ENCODE measurements around the gene DDB1. TPM values are rescaled to one million over a fixed set of nuclear protein-coding genes. Genes with fewer than 3 reads are reported as not detected.
A peak's percentile ranks its signal among the peaks of the same experiment; 100 is the strongest.

The DDB1 gene
- total RNA-seq, 1 donor from 2014 or later: 268 TPM

DNA sequence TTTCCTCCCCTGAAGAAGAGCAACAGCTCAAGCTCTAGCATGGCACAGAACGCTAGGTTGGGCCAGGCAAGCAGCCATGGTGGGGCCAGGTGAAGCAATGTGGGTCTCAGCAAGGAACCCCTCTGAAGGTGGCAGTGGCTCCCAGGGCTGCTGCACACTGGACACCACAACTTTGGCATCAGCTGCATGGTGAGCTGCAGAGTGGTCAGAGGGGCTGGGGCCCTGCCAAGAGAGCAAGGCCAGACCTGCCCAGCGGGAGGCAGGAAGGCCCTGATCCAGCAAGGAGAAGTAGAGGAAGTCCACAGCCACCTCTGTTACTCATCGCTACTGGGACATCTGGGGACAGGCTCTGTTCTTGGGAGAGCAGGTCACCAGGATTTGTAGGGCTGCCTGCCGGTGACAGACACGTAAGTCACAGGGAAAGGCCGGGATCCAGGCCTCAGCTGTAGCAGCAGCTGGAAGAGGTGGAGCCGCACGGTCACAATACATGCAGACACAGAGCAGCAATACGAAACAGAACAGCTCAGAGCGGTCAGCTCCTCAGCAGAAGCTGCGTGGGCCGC lies 16.4 kb upstream of the DDB1 start:
- no peaks in the 10 kb centered on the region for H3K4me1 Mint-ChIP-seq
- H3K4me3 Mint-ChIP-seq: no peak overlapping the region
- no peak for DNase-seq
- intact Hi-C loops (cut with micrococcal nuclease): no loop called here
- no peaks in the 10 kb centered on the region for H3K27me3 Mint-ChIP-seq
- H3K27ac Mint-ChIP-seq: no peak overlapping the region
- H3K9me3 Mint-ChIP-seq: no peaks in the 10 kb centered on the region
- peaks cover 27% of the 10 kb centered on the region for H3K36me3 Mint-ChIP-seq (ENCODE audit: low read depth)

DNA sequence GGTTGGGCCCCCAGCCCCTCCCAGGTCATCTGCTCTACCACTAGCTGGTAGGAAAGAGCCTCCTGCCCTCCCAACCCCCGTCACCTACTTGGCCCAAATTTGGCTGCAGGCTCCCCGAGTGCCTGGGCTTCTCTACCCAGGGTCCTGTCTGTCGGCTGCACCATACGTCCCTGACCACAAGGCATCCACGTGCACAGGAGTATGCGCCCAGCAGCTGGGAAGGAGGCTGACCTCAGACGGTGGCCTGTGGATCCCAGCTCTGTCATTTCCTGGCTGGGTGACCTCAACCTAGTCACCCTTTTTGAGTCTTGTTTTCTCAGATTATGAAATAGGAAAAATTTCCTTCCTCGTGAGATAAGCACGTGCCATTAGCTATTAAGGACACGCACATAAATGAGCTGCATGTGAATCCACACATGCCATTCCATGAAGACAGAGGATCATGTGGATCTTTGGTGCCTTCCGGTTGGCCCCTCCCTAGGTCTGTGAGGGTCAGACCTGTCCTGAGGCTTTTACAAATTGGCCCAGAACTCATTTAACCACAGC lies 15.1 kb upstream of the DDB1 start:
- Mint-ChIP-seq H3K27me3 (no peaks in the 10 kb centered on the region), H3K27ac (no peak overlapping the region), H3K4me1 (no peaks in the 10 kb centered on the region), H3K9me3 (no peaks in the 10 kb centered on the region), H3K36me3 (ENCODE audit: low read depth) (peaks cover 22% of the 10 kb centered on the region), H3K4me3 (no peak overlapping the region)
- DNase-seq: no peak
- intact Hi-C loops (cut with micrococcal nuclease): no loop called here

DNA sequence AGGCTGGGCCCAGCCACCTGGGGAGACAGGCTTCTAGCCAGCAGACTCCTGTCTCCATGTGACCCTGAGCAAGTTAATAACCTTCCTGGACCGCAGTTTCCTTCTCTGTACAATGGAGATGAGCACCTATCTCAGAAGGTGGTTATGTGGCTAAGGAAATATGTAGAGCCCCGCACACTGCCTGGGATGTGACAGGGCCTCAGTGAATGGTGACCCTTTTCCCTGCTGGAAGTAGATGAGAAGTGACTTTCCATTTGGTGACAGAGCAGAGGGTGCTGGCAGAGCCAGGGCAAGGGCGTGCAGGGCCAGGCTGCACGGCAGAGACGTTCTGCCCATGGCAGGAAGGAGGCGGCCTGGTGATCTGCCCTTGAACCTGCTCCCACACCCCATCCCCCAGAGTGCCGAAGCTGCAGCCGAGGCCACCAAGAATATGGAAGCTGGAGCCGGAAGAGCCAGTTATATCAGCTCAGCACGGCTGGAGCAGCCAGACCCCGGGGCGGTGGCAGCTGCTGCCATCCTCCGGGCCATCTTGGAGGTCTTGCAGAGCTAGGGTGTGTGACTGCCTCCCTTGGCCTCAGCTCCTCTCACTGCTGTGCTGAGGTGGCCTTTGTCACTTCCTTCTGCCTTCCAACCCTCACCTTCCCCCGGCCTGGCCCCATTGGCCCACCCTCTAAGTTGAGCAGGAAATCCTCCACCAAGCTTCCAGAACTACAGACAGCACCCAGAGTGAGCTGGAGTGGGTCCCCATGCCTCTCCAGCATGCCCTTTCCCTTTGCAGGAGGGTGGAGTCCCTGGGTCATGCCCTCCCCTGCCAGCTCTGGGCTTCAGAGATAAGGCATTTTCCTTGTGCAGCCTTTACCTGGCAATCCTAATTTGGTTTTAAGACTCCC lies 13.3 kb upstream of the DDB1 start:
- Mint-ChIP-seq H3K27me3 (no peaks in the 10 kb centered on the region), H3K4me1 (no peaks in the 10 kb centered on the region), H3K36me3 (ENCODE audit: low read depth) (peaks cover 17% of the 10 kb centered on the region), H3K4me3 (no peak overlapping the region), H3K9me3 (no peaks in the 10 kb centered on the region), H3K27ac (no peak overlapping the region)
- DNase-seq: no peak
- intact Hi-C loops (cut with micrococcal nuclease): no loop called here

DNA sequence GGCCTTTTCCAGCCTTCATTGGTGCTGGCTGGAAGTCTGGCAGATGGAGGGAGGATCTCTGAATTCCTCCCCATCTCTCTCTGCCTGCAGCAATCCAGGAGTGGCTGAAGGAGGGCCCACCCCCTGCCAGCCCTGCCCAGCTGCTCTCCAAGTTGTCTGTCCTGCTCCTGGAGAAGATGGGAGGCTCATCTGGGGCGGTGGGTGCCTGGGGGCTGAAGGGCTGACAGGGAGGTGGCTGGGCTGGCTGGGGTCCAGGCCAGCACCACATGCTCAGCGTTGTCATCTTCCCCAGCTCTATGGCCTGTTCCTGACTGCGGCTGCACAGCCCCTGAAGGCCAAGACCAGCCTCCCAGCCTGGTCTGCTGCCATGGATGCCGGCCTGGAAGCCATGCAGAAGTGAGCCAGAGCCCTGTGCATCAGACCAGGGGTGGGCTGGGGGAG lies 12.3 kb upstream of the DDB1 start:
- H3K4me3 Mint-ChIP-seq: no peak overlapping the region
- H3K27ac Mint-ChIP-seq: no peak overlapping the region
- intact Hi-C loops (cut with micrococcal nuclease): no loop called here
- H3K27me3 Mint-ChIP-seq: no peaks in the 10 kb centered on the region
- no peaks in the 10 kb centered on the region for H3K9me3 Mint-ChIP-seq
- peaks cover 19% of the 10 kb centered on the region for H3K36me3 Mint-ChIP-seq (ENCODE audit: low read depth)
- no peak for DNase-seq
- no peaks in the 10 kb centered on the region for H3K4me1 Mint-ChIP-seq

DNA sequence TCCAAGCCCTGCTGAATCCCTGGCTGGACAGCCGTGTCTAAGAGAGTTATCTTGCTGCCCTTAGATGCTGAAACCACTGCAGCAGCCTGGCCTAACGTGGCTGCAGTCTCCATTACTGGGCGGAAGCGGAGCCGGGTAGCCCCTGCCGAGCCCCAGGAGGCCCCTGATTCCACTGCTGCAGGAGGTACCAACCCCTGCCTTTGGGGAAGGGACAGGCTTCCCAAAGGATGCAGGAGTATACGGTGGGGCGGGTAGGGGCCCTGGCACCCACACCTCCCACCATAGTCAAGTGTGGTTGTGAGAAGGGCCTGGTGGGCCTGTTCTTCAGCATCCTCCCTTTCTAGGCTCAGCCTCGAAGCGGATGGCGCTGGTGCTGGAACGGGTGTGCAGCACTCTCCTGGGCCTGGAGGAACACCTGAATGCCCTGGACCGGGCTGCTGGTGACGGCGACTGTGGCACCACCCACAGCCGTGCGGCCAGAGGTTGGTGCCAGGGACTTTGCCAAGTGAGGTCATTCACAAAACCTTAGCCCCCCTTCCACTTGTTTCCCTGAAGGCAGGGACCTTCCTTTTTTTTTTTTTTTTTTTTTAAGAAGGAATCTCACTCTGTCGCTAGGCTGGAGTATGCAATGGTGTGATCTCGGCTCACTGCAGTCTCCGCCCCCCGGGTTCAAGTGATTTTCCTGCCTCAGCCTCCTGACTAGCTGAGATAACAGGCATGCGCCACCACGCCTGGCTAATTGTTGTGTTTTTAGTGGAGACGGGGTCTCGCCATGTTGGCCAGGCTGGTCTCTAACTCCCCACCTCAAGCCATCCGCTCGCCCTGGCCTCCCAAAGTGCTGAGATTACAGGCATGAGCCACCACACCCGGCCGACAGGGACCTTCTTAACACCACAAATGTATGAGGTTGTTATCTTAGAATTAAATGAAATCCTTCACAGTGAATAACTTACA lies 11.2 kb upstream of the DDB1 start:
- Mint-ChIP-seq H3K27ac (no peak overlapping the region), H3K36me3 (ENCODE audit: low read depth) (peaks cover 20% of the 10 kb centered on the region), H3K9me3 (no peaks in the 10 kb centered on the region), H3K4me1 (no peaks in the 10 kb centered on the region), H3K27me3 (no peaks in the 10 kb centered on the region), H3K4me3 (no peak overlapping the region)
- intact Hi-C loops (cut with micrococcal nuclease): no loop called here
- DNase-seq: no peak

DNA sequence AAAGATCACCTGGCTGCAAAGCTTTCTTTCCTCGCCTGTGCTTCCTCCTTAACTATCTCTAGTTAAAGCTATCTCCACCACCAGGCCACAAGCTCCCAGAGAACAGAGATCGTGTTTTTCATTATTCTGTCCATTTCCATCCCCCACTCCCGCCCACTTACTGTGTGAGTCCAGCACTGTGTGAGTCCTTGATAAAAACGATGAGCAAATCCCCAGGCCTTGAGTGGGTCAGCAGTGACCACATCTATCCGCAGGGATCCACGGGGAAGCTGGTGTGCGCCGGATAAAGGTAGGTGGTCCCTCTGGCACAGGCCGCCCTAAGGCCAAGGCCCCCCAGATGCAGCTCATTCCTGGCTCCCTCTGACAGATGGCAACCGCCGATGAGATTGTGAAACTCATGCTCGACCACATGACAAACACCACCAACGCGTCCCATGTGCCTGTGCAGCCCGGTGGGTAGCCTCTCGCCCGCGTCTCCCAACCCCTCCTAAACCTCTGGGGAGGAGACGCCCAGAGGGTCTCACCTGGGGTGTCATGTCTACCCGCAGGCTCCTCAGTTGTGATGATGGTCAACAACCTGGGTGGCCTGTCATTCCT lies 9.4 kb upstream of the DDB1 start:
- no peaks in the 10 kb centered on the region for H3K27me3 Mint-ChIP-seq
- no peak for DNase-seq
- intact Hi-C loops (cut with micrococcal nuclease): no loop called here
- H3K9me3 Mint-ChIP-seq: no peaks in the 10 kb centered on the region
- H3K4me1 Mint-ChIP-seq: no peaks in the 10 kb centered on the region
- peaks cover 14% of the 10 kb centered on the region for H3K36me3 Mint-ChIP-seq (ENCODE audit: low read depth)
- no peak overlapping the region for H3K27ac Mint-ChIP-seq
- H3K4me3 Mint-ChIP-seq: no peak overlapping the region

DNA sequence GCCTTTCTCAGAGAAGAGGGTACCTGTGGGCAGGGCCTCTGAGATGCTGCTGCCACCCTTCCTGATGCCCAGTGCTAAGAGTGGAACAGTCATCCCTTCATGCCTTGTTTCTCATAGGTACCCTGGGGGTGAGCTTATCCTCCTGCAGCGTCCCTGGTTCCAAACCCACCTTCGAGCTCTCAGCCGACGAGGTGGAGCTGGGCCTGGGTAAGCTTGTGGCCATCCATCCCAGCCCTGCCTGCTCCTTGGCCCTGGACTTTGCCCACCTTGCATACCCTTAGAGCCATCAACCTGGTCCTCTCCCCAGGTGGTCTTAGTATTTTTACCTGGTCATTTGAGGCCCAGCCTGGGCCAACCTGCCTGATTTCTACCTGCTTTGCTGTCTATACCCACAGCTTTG lies 8.8 kb upstream of the DDB1 start:
- Mint-ChIP-seq H3K9me3 (no peaks in the 10 kb centered on the region), H3K4me1 (peaks cover 5% of the 10 kb centered on the region)

DNA sequence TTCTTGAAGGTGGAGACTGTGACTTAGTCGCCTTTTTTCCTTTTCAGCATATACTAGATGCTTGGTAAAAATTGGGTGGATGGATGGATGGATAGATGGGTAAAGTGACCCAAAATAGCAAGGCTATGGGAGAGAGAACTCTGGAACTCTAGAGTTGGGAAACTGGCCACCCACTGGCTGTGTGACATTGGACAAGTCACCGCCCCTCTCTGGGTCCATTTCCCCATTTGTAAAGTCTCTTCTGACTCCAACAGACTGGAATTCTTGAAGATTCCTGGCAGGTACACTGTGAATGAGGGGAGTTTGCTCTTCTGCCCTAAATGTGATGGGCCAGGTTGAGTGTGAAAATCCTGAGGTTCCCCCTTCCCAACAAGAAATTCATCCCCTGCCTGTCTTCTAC lies 8.1 kb upstream of the DDB1 start:
- Mint-ChIP-seq H3K4me1 (peaks cover 10% of the 10 kb centered on the region), H3K27ac (no peak overlapping the region), H3K4me3 (no peak overlapping the region), H3K27me3 (no peaks in the 10 kb centered on the region), H3K9me3 (no peaks in the 10 kb centered on the region), H3K36me3 (ENCODE audit: low read depth) (peaks cover 9% of the 10 kb centered on the region)
- intact Hi-C loops (cut with micrococcal nuclease): no loop called here
- no peak for DNase-seq

More for the DNA sequence above, 8.8 kb upstream of the DDB1 start:
- no peak for DNase-seq
- Mint-ChIP-seq H3K27me3 (no peaks in the 10 kb centered on the region), H3K27ac (no peak overlapping the region), H3K4me3 (no peak overlapping the region), H3K36me3 (ENCODE audit: low read depth) (peaks cover 12% of the 10 kb centered on the region)
- intact Hi-C loops (cut with micrococcal nuclease): no loop called here

DNA sequence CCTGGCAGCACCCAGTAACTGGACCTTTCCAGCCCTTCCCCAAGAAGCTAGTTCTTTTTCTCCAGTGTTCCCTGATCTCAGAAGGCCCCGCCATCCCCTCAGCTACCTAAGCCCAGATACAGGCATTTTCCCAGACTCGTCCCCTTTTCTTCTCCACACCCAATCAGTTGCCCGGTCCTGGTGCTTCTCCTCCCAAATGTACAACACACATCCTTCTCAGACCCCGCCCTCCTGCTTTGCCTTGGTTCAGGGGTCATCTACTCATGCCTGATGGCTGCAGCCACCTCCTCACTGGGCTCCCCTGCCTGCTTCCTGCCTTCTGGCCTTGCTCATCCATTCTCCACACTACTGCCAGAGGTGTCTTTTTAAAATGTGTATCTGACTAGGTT lies 6.6 kb upstream of the DDB1 start:
- no peaks in the 10 kb centered on the region for H3K9me3 Mint-ChIP-seq
- H3K36me3 Mint-ChIP-seq (ENCODE audit: low read depth): peaks cover 7% of the 10 kb centered on the region
- intact Hi-C loops (cut with micrococcal nuclease): no loop called here
- no peaks in the 10 kb centered on the region for H3K27me3 Mint-ChIP-seq
- H3K4me1 Mint-ChIP-seq: peaks cover 12% of the 10 kb centered on the region
- no peak for DNase-seq
- no peak overlapping the region for H3K27ac Mint-ChIP-seq
- H3K4me3 Mint-ChIP-seq: no peak overlapping the region

DNA sequence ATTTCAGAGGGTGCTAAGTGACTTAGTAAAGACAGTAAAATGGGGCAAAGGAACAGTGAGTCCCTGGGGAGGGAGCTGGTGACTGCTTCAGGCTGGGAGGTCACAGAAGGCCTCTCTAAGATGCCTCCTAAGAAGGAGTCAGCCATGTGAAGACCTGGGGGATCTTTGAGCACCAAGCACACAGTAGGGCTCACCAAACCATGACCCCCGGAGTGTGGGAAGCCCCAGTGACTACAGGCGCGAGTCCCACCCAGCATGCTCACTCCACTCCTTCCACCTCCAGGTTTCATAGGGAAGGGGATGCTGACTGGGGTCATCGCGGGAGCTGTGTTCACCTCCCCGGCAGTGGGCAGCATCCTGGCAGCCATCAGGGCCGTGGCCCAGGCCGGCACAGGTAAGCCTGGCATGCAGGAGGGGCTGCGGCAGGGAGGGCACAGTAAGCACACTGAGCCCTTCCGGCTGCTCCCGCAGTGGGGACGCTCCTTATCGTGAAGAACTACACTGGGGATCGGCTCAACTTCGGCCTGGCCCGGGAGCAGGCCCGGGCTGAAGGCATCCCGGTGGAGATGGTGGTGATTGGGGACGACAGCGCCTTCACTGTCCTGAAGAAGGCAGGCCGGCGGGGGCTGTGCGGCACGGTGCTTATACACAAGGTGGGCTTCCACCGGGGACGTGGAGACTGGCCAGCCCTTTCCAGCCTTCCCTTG lies 6.0 kb upstream of the DDB1 start:
- Mint-ChIP-seq H3K4me1 (peaks cover 16% of the 10 kb centered on the region), H3K9me3 (no peaks in the 10 kb centered on the region), H3K27ac (no peak overlapping the region), H3K27me3 (no peaks in the 10 kb centered on the region), H3K4me3 (no peak overlapping the region), H3K36me3 (ENCODE audit: low read depth) (peaks cover 7% of the 10 kb centered on the region)
- intact Hi-C loops (cut with micrococcal nuclease): no loop called here
- DNase-seq: no peak

DNA sequence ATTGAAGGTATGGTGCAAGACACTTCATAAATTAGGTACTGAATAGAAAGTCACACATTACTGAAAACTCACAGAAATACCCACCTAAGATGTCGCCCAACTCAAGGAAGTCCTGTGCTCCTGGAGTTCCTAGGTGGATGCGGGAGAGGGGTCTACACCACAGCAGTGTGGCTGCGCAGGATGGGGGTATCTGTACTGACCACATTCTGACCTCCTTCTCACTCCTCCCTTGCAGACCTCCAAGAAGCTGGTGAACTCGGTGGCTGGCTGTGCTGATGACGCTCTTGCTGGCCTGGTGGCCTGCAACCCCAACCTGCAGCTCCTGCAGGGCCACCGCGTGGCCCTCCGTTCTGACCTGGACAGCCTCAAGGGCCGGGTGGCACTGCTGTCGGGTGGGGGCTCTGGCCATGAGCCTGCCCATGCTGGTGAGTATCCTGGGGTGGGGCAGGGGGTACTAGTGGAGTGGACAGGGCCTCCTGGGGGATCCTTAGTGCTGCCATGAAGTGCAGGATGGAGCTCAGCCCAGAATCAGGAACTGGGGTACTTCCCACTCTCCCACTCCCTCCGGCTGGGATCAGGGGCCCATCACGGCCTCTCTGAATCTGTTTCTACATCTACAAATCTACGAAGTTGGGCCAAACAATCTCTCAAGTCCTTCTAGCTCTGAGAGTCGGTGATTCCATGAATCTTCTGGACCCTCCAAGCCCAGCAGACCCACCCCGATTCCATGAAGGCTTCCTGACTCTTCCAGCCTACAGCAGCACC lies 5.0 kb upstream of the DDB1 start:
- Mint-ChIP-seq H3K27me3 (no peaks in the 10 kb centered on the region), H3K36me3 (ENCODE audit: low read depth) (peaks cover 9% of the 10 kb centered on the region), H3K4me3 (no peak overlapping the region), H3K9me3 (no peaks in the 10 kb centered on the region), H3K4me1 (peaks cover 23% of the 10 kb centered on the region), H3K27ac (no peak overlapping the region)
- intact Hi-C loops (cut with micrococcal nuclease): no loop called here
- no peak for DNase-seq

DNA sequence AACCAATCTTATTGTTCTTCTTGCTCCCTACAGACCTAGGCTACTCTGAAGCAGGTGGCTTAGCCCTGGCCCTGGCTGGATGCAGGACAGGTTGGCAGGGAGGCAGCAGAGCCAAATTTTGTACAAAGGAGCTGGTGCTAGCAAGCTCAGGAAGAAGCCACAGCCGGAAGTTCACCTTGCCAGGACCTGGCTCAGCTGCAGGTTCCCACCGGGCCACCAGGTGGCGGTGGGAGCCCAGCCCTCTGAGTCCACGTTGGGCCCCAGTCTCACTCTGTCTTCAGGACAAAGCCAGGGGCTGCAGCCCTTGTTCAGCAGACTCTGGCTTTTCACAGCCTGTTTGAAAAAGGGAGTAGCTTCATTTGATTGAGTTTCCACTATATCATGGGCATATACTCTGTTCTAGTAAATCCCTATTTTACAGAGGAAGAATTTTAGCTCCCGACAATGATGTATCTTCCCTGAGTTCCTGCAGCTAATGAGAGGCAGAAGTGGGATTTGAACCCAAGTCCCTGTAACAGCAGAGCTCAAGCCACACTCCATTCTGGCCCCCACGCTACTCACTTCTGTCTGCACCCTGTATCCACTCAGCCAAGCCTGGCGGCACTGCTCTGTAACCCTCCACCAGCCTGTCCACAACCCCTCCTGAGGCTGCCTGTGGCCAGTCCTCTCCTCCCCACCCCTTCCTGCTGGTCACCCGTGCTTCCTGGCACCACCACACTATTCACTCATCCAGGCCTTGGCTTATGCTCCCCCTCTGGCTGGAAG lies 3.4 kb upstream of the DDB1 start:
- peak overlapping the region; percentile 40 for H3K4me3 Mint-ChIP-seq

More for the DNA sequence above, 3.4 kb upstream of the DDB1 start:
- peaks cover 23% of the 10 kb centered on the region for H3K36me3 Mint-ChIP-seq (ENCODE audit: low read depth)
- peaks cover 32% of the 10 kb centered on the region for H3K4me1 Mint-ChIP-seq
- no peaks in the 10 kb centered on the region for H3K9me3 Mint-ChIP-seq
- intact Hi-C loops (cut with micrococcal nuclease): loop anchor here (1.0 kb wide), 2 partner anchors 49 to 56 kb away; partner anchors contain the start of gene TMEM216
- DNase-seq: peak; percentile 96
- H3K27ac Mint-ChIP-seq: peak overlapping the region; percentile 85
- H3K27me3 Mint-ChIP-seq: no peaks in the 10 kb centered on the region

Measured in activated CD4-positive, alpha-beta T cell treated with anti-CD3 and anti-CD28 coated beads, Interleukin-2, amount 10 ng/mL, durations not matched to agents 24 days and 14 days (primary cell).